ENCODE results near the gene NPR3.

- TF ChIP-seq CTCF (IDR thresholded peaks at IDR 0.05) = no peak
- TF ChIP-seq EP300 (IDR thresholded peaks at IDR 0.05) = no peak
These were observed 42.6 kb upstream of the NPR3 start for GRCh38 chr5:32668552-32668951.

Measured in sigmoid colon (tissue), 4 donors.